Immature natural killer cell (primary cell): ENCODE data around the gene POU6F2. TPM values are rescaled to one million over a fixed set of nuclear protein-coding genes. Genes with fewer than 3 reads are reported as not detected.
"Not testable (repeated sequence)": the region's sequence is repeated elsewhere in the genome, so short reads cannot be mapped to it uniquely, and the experiment has no call there.

Source experiments
- DNase-seq, 3 donors: peaks; one replicate each; pipeline ENCODE4 v3.0.0; 2022; ENCODE audit warnings: mixed read lengths in 1 of 3
- H3K27ac Mint-ChIP-seq, 6 donors: one replicate each; pipeline ENCODE4 v1.8.0; 2020; ENCODE audit warnings: mixed read lengths in 6 of 6, mild to moderate bottlenecking in 5 of 6, inconsistent platforms in 4 of 6, moderate library complexity in 3 of 6
- H3K27me3 Mint-ChIP-seq, 3 donors: one replicate each; pipeline ENCODE4 v1.8.0; 2020 to 2021; ENCODE audit warnings: low read depth in 3 of 3, mild to moderate bottlenecking in 3 of 3, mixed read lengths in 3 of 3, moderate library complexity in 3 of 3, inconsistent platforms in 1 of 3
- H3K36me3 Mint-ChIP-seq, 3 donors: one replicate each; pipeline ENCODE4 v1.8.0; 2020; ENCODE audit warnings: mixed read lengths in 3 of 3, inconsistent platforms in 2 of 3, mild to moderate bottlenecking in 2 of 3
- H3K4me1 Mint-ChIP-seq, 2 donors: one replicate each; pipeline ENCODE4 v1.8.0; 2020; ENCODE audit warnings: inconsistent platforms in 2 of 2, mild to moderate bottlenecking in 2 of 2, mixed read lengths in 2 of 2, moderate library complexity in 1 of 2
- H3K4me3 Mint-ChIP-seq, 5 donors: one replicate each; pipeline ENCODE4 v1.8.0; 2020; ENCODE audit warnings: mild to moderate bottlenecking in 5 of 5, mixed read lengths in 5 of 5, inconsistent platforms in 3 of 5, moderate library complexity in 3 of 5
- H3K9me3 Mint-ChIP-seq, 6 donors: one replicate each; pipeline ENCODE4 v1.8.0; 2020; ENCODE audit warnings: mild to moderate bottlenecking in 6 of 6, mixed read lengths in 6 of 6, inconsistent platforms in 4 of 6, moderate library complexity in 3 of 6
- polyA plus RNA-seq, 3 donors: library from polyadenylated mRNA; unstranded; fragments of 300-500 nt; fragmentation: Illumina TruSeq; gene quantifications; one replicate each; pipeline ENCODE4 v1.2.3, GENCODE V29; 2021

The POU6F2 gene
- polyA plus RNA-seq, 3 donors from 2014 or later, result not detected

DNA sequence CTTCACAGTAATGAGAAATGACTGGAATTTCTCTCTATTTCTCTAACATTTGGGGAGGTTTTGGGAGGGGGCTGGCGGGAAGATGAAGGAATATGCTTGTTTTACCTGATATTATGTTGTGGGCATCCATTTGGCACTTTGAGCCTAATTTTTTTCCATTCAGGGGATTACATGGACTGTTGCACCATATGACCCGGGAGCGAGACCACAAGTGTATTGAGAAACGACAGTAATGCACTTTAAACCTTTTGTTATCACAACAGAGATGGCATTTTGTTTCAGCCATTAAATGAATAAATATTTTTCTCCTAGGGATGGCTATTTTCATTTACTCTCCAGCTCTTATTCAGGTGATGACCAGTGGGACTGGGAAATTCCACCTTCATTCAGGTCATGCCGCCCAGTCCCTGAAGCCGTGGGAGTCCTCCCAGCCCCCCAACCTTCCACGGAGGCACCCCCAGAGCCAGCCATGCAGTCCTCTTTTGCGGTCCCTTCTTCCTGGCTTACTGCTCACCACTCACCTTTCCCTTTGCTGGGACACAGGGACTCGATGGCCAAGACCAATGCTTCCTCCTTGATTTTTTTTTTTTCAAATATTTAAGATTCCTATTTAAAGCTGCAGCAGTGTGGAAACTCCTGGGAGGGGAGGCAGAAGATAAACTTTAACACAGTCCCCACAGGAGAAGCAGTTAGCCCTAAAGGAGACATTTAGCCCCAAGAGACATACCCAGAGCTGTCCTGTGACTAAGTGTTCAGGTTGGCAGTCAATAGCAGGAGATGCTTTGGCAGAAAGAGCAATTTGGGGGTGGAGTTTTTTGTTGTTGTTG lies 397.6 kb downstream of the POU6F2 start:
- Mint-ChIP-seq H3K36me3 (no peaks in the 10 kb centered on the region), H3K27ac (no peak overlapping the region), H3K27me3 (peaks cover 2 to 7% (median 3%) of the 10 kb centered on the region in 3 donors), H3K4me3 (no peak overlapping the region), H3K9me3 (no peaks in the 10 kb centered on the region), H3K4me1 (no peaks in the 10 kb centered on the region)
- DNase-seq, result no peak

DNA sequence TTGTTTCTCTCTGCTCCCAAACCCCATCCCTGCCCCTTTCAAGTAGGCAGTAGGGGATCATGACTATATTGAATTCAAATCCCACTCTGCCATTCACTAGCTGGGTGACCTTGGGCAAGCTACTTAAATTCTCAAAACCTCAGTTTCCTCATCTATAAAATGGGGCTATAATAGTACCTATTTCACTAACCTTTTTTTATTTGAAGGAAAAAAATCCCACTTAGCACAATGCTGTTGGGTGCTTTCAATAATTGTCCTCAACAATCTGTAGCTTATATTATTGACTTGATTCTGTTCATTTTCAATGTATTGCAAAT lies 398.1 kb downstream of the POU6F2 start:
- H3K4me1 Mint-ChIP-seq, result no peaks in the 10 kb centered on the region
- H3K9me3 Mint-ChIP-seq, result no peaks in the 10 kb centered on the region
- H3K27me3 Mint-ChIP-seq, result peaks cover 2 to 7% (median 3%) of the 10 kb centered on the region in 3 donors
- no peak overlapping the region for H3K4me3 Mint-ChIP-seq
- no peak overlapping the region for H3K27ac Mint-ChIP-seq
- no peaks in the 10 kb centered on the region for H3K36me3 Mint-ChIP-seq
- no peak for DNase-seq

DNA sequence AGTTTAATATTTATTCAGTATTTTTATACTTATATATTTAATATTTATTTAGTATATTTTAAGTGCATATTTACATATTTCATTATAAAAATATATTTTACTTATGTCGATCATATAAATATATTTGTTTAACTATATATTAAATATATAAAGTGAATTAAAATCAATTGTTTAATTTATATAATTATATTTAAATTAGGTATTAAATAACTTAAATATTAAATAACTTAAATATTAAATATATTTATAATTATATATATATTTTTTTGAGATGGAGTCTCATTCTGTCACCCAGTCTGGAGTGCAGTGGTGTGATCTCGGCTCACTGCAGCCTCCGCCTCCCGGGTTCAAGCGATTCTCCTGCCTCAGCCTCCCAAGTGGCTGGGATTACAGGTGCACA lies 399.2 kb downstream of the POU6F2 start:
- H3K27ac Mint-ChIP-seq, H3K9me3 Mint-ChIP-seq, H3K27me3 Mint-ChIP-seq, H3K4me1 Mint-ChIP-seq, H3K36me3 Mint-ChIP-seq, DNase-seq, H3K4me3 Mint-ChIP-seq: not testable (repeated sequence)

DNA sequence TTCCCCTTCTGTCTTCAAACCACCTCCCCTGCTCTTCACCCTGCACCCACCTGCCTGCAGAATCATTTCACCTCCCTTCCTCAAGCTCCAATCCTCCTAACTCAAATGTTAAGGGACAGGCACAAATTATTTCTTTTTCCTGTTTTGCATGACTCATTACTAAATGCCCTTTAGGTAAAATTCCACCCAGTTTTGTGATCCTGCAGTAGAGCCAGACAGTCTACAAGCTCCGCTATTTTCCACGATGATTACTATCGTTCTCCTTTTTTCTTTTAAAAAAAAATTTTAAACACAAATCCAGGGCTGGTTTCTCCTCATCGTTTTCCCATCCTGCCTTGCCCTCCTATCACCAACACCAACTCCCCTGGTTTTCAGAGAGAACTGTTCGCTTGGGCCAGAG lies 401.7 kb downstream of the POU6F2 start:
- no peak for DNase-seq
- Mint-ChIP-seq H3K27me3 (peaks cover 2 to 10% (median 3%) of the 10 kb centered on the region in 3 donors), H3K4me3 (no peak overlapping the region), H3K36me3 (no peaks in the 10 kb centered on the region), H3K4me1 (no peaks in the 10 kb centered on the region), H3K27ac (no peak overlapping the region), H3K9me3 (no peaks in the 10 kb centered on the region)

DNA sequence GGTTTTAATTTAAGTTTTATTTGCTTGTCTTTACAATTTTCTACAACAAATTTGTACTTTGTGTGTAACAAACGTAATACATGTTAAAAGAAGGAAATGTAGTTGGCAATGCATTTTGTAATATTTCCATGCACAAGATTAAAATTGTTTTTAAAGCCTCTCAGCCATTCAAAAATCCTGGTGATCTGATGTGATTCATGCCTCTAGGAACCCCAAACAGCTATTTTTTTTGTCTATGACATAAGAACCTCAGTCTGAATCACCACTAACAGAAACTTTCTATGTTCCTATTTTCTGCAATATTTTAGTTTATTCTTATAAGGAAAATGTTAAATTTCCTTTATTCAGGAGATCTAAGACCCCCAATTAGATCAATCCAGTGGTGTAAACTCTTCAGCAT lies 405.4 kb downstream of the POU6F2 start:
- Mint-ChIP-seq H3K4me3 (no peak overlapping the region), H3K27me3 (peaks cover 0 to 12% (median 3%) of the 10 kb centered on the region in 3 donors), H3K27ac (no peak overlapping the region), H3K4me1 (no peaks in the 10 kb centered on the region), H3K36me3 (no peaks in the 10 kb centered on the region), H3K9me3 (peaks cover 0 to 1% (median 0%) of the 10 kb centered on the region in 6 donors)
- DNase-seq, result no peak

DNA sequence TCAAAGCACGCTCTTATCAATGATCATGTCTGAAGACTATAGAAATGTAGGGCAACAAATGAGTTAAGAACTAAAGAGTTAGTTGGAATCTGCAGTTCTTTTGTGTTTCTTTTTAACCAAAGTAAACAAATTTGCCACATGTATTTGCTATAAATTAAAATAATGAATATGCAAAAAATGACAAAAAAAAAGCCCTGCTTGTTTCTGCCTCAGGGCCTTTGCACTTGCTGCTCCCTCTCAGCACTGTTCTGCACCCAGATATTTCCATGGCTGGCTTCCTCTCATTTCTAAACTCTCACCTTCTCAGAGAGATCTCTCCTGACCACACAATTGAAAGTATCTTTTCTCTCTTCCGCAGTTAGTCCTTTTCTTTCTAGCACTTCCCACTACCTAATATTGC lies 406.7 kb downstream of the POU6F2 start:
- Mint-ChIP-seq H3K27me3 (peaks cover 0 to 11% (median 3%) of the 10 kb centered on the region in 3 donors), H3K36me3 (no peaks in the 10 kb centered on the region), H3K4me1 (no peaks in the 10 kb centered on the region), H3K4me3 (no peak overlapping the region), H3K27ac (no peak overlapping the region), H3K9me3 (peaks cover 0 to 1% (median 0%) of the 10 kb centered on the region in 6 donors)
- no peak for DNase-seq

DNA sequence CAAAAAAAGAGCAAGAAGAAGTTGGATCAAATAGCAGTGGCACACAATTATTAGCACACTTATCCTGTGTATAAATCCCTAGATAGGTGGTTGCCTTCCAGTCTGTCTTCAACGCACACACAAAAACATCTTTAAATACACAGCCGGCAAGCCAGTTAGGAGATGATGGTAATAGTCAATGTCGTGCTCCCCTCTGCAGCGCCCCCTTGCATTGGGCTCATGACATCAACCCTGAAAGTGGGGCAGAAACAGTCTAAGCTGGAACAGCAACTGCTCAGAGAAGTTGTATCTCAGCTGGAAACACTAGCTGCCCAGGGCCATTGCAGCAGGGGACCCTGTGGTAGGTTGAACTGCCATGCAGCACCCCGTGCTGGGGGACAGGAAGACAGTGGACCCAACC lies 409.0 kb downstream of the POU6F2 start:
- DNase-seq, result no peak
- Mint-ChIP-seq H3K27ac (no peak overlapping the region), H3K4me1 (no peaks in the 10 kb centered on the region), H3K36me3 (no peaks in the 10 kb centered on the region), H3K9me3 (peaks cover 0 to 1% (median 0%) of the 10 kb centered on the region in 6 donors), H3K4me3 (no peak overlapping the region), H3K27me3 (peaks cover 0 to 13% (median 1%) of the 10 kb centered on the region in 3 donors)

DNA sequence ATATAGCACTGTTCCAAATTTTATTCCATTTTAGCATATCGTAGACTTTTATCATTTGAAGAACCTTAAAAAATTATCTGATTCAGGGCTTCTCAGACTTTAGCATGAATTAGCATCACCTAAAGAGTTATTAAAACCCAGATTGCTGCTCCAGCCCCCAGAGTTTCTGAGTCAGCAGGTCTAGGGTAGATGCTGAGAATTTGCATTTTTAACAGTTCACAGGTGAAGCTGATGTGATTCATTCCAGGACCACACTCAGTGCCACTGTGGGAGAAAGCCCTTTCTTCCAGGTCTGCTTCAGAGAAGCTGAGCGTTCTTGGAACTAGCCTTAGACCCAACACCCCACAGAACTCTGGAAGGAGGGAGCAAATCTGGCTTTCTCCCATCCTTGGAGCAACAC lies 414.4 kb downstream of the POU6F2 start:
- Mint-ChIP-seq H3K4me3 (no peak overlapping the region), H3K27me3 (peaks cover 0 to 16% (median 5%) of the 10 kb centered on the region in 3 donors), H3K36me3 (no peaks in the 10 kb centered on the region), H3K9me3 (no peaks in the 10 kb centered on the region), H3K27ac (no peak overlapping the region), H3K4me1 (no peaks in the 10 kb centered on the region)
- no peak for DNase-seq

DNA sequence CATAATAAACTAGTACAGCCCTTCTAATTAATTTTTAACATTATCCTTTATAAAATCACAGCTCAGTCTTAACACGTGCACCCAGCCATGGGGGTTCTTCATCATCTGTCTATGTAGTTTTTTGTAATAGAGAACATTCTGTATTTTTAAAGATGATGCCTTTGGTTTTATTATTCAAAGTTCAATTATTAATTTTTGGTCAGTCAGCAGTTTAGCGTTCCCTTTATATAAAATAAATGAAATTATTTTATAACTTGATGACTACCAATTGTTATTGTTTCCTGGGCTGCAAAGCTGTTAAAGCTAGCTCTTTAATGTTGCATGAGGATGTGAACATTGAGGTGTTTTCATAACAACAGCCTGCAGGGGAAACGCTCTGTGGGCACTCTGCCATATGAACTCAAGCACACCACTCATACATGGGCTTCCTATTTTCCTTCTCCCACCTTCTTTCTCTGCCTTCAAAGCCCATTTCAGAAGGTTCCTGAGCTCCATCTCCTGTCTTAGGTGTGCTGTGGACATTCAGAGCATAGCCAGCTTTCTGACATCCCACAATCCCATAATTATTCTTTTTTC lies 416.5 kb downstream of the POU6F2 start:
- Mint-ChIP-seq H3K27ac (no peak overlapping the region), H3K4me3 (no peak overlapping the region), H3K4me1 (no peaks in the 10 kb centered on the region), H3K36me3 (no peaks in the 10 kb centered on the region), H3K9me3 (no peaks in the 10 kb centered on the region), H3K27me3 (peaks cover 4 to 13% (median 6%) of the 10 kb centered on the region in 3 donors)
- DNase-seq, result no peak

DNA sequence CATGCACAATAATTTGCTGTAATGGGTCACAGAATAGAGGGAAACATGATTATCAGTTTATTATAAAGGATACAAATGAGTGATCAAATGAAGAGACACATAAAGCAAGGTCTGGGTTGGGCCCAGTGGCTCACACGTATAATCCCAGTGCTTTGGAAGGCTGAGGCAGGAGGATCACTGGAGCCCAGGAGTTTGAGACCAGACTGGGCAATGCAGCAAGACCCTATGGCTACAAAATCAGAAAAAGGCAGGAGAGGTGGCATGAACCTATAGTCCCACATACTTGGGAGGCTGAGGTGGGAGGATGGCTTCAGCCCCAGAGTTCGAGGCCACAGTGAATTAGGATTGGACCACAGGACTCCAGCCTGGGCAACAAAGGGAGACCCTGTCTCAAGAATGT lies 421.7 kb downstream of the POU6F2 start:
- Mint-ChIP-seq H3K4me1 (no peaks in the 10 kb centered on the region), H3K9me3 (peaks cover 0 to 1% (median 0%) of the 10 kb centered on the region in 6 donors), H3K27ac (no peak overlapping the region), H3K36me3 (no peaks in the 10 kb centered on the region), H3K4me3 (no peak overlapping the region), H3K27me3 (peaks cover 4 to 15% (median 7%) of the 10 kb centered on the region in 3 donors)
- DNase-seq, result no peak

DNA sequence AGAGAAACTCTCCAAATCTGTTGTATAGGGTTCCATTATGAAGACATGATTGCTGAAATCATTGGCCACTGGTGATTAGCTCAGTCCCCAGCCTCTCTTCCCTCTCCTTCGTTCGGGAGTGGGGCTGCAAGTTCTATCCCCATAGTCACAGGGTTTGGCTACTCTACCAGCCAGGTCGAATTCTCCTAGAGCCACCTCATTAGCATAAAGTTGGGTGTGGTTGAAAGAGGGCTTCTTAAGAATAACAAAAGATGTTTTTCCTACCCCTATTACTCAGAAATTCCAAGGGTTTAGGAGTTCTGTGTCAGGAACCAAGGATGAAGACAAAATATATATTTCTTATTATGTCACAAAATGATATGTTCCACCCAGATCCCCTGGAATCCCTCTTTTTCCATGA lies 422.3 kb downstream of the POU6F2 start:
- H3K4me1 Mint-ChIP-seq, result no peaks in the 10 kb centered on the region
- H3K4me3 Mint-ChIP-seq, result no peak overlapping the region
- peaks cover 0 to 1% (median 0%) of the 10 kb centered on the region in 6 donors for H3K9me3 Mint-ChIP-seq
- no peak overlapping the region for H3K27ac Mint-ChIP-seq
- no peaks in the 10 kb centered on the region for H3K36me3 Mint-ChIP-seq
- no peak for DNase-seq
- H3K27me3 Mint-ChIP-seq, result peaks cover 4 to 10% (median 10%) of the 10 kb centered on the region in 3 donors

DNA sequence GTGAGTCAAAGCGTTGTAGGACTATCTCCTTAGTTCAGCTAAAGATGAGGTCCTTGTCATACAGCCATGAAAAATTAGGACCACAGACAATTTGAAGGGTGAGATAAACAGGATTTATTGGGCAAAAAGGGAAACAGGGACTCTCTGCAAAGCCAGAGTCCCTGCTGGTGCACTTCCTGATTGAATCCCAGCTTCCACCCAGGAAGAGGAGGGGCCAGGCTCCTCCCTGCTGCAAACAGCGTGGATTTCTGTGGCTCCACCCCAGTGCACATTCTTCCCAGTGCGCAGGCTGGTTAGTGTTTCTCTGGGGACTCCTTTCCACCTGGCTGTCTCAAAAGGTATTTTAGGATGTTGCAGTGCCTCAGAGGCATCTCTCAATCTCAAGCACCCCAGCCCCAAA lies 423.1 kb downstream of the POU6F2 start:
- Mint-ChIP-seq H3K27me3 (peaks cover 4 to 10% (median 9%) of the 10 kb centered on the region in 3 donors), H3K36me3 (no peaks in the 10 kb centered on the region), H3K4me1 (no peaks in the 10 kb centered on the region), H3K27ac (no peak overlapping the region), H3K4me3 (no peak overlapping the region), H3K9me3 (peaks cover 0 to 1% (median 0%) of the 10 kb centered on the region in 6 donors)
- no peak for DNase-seq

DNA sequence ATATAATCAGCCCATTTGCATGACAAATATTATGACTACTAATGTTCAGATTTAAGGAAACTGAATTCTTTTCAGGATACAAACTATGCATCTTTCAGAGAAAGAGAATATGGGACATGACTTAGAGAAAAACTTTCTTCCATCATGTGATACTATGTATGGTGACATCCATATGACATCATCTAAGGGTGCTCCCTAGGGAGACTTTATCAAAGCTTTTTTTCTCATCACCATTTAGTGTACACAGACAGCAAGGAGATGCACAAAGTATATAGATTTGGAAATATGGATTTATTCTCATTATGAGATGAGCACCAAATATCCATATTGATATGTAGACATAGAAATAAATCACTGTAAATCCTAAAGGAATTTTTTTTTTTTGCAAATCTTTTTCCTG lies 424.3 kb downstream of the POU6F2 start:
- H3K4me3 Mint-ChIP-seq, result no peak overlapping the region
- no peak overlapping the region for H3K27ac Mint-ChIP-seq
- no peaks in the 10 kb centered on the region for H3K36me3 Mint-ChIP-seq
- no peaks in the 10 kb centered on the region for H3K4me1 Mint-ChIP-seq
- H3K9me3 Mint-ChIP-seq, result peaks cover 0 to 1% (median 0%) of the 10 kb centered on the region in 6 donors
- H3K27me3 Mint-ChIP-seq, result peaks cover 4 to 7% (median 6%) of the 10 kb centered on the region in 3 donors
- DNase-seq, result no peak

DNA sequence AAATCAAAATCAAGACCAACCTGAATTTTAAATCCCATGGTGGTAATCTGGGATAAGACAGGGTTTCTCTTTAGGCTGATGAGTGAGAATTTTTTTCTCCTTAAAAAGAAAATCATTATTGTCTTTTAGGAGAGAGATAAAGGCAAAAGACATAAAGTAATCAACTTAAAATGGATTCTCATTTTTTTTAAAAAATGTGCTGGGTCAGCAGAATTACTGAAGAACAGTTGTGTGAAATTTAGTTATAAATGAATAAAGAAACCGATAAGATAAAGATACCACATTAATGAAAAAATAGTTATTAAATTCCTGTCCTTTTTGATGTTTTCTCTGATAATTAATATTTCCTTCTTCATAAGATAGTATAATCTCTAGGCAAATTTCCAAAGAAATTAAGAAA lies 427.2 kb downstream of the POU6F2 start:
- Mint-ChIP-seq H3K27ac (no peak overlapping the region), H3K9me3 (no peaks in the 10 kb centered on the region), H3K36me3 (no peaks in the 10 kb centered on the region), H3K27me3 (peaks cover 0 to 5% (median 2%) of the 10 kb centered on the region in 3 donors), H3K4me3 (no peak overlapping the region), H3K4me1 (no peaks in the 10 kb centered on the region)
- no peak for DNase-seq

DNA sequence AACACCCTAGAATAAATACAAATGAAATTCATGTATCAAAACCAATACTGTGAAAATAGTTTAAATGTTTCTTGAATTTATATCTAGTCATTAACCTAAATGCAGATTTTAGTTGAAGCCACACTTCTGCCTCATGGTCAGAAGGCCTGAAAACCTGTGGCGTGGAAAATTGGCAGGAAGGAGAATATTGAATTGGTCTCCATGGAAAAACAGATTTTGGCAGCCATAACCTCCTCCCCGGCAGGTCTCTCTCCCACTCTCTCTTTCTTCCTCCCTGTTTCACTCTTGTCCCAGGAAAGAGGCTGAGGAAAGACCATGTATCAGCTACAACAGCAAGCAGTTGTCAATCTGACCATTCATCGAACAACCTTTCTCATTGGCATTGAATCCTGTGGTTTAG lies 427.9 kb downstream of the POU6F2 start:
- no peak overlapping the region for H3K4me3 Mint-ChIP-seq
- H3K36me3 Mint-ChIP-seq, result no peaks in the 10 kb centered on the region

More for the DNA sequence above, 427.9 kb downstream of the POU6F2 start:
- DNase-seq, result no peak
- Mint-ChIP-seq H3K9me3 (no peaks in the 10 kb centered on the region), H3K27ac (no peak overlapping the region), H3K27me3 (peaks cover 0 to 5% (median 2%) of the 10 kb centered on the region in 3 donors), H3K4me1 (no peaks in the 10 kb centered on the region)
